A549 (cell line): ENCODE measurements around the gene DCLRE1B. TPM values are rescaled to one million over a fixed set of nuclear protein-coding genes. Genes with fewer than 3 reads are reported as not detected.

ENCODE experiments used
- ATAC-seq, 2 experiments: fragments of 200-7000 bp in 1 of 2; fragments of >200 bp in 1 of 2; cut with Nextera tagmentation in 1 of 2; cut with Tn5 transposase in 1 of 2; 3 replicates each; pipeline versions ENCODE4 v1.8.0 to v1.9.1; 2018 to 2020; ENCODE audit warnings: mild to moderate bottlenecking in 1 of 2, moderate library complexity in 1 of 2
- CTCF ChIA-PET: fragments of 300-600 bp; sonication (Branson Sonifier 250); formaldehyde crosslinking; extraction: SDS; loops from one replicate; lab custom pipeline; 2021; ENCODE audit warnings: antibody characterized with exemption, inconsistent platforms; lab: Yijun Ruan, JAX
- POLR2A ChIA-PET: fragments of 350-600 bp; formaldehyde crosslinking; extraction: SDS; loops from one replicate; lab custom pipeline; 2021; ENCODE audit warnings: antibody characterized with exemption, inconsistent platforms; lab: Yijun Ruan, JAX
- DNase-seq, 2 experiments: peaks; one replicate each; pipeline versions ENCODE4 v3.0.0 to v3.0.0-alpha.2; 2011 to 2016; ENCODE audit warnings: low read depth in 1 of 2, low spot score in 1 of 2
- FAIRE-seq: peaks from 2 replicates; lab custom pipeline; 2011; peaks lifted over from hg19 to GRCh38; lab: Jason Lieb, UNC
- H3K27ac ChIP-seq, 2 experiments: fragments of >200 bp; sonication (Bioruptor Twin); formaldehyde crosslinking; 3 replicates each; pipeline ENCODE4 v1.5.1; 2016 to 2017
- H3K4me1 ChIP-seq: fragments of >200 bp; sonication (Bioruptor Twin); formaldehyde crosslinking; 3 replicates; pipeline ENCODE4 v1.6.1; 2016
- H3K4me2 ChIP-seq: fragments of >200 bp; sonication (Bioruptor Twin); formaldehyde crosslinking; 3 replicates; pipeline ENCODE4 v1.6.1; 2016
- H3K4me3 ChIP-seq: fragments of >200 bp; sonication (Bioruptor Twin); formaldehyde crosslinking; 3 replicates; pipeline ENCODE4 v1.5.1; 2016
- H3K9me3 ChIP-seq: fragments of >200 bp; sonication (Bioruptor Twin); formaldehyde crosslinking; 3 replicates; pipeline ENCODE4 v1.6.1; 2016
- ATOH8 ChIP-seq: fragments of 250-450 bp; sonication (Bioruptor Pico); IDR thresholded peaks from 2 replicates; pipeline ENCODE4 v1.5.0; 2020; ENCODE audit warnings: low read depth, mild to moderate bottlenecking, moderate library complexity
- BCL3 ChIP-seq: fragments of >200 bp; sonication (Bioruptor Twin); formaldehyde crosslinking; IDR thresholded peaks from 3 replicates; pipeline ENCODE4 v1.6.1; 2016
- CBX8 ChIP-seq: fragments of 200-600 bp; sonication (generic); IDR thresholded peaks from 2 replicates; pipeline ENCODE4 v1.6.1; 2016
- CEBPB ChIP-seq, 2 experiments: fragments of >200 bp in 1 of 2; sonication (Bioruptor Twin) in 1 of 2; formaldehyde crosslinking in 1 of 2; IDR thresholded peaks; 2 replicates each; pipeline ENCODE4 v1.6.1; 2012 to 2016
- CTCF ChIP-seq: fragments of >200 bp; sonication (Bioruptor Twin); formaldehyde crosslinking; IDR thresholded peaks from 3 replicates; pipeline ENCODE4 v1.5.1; 2016
- E2F6 ChIP-seq: IDR thresholded peaks from 2 replicates; pipeline ENCODE4 v1.6.1; 2012; ENCODE audit warnings: low read depth, borderline replicate concordance
- GATA3 ChIP-seq: IDR thresholded peaks from 2 replicates; pipeline ENCODE4 v1.6.1; 2012; ENCODE audit warnings: borderline replicate concordance
- HDAC2 ChIP-seq: fragments of 200-600 bp; sonication (generic); IDR thresholded peaks from 2 replicates; pipeline ENCODE4 v1.6.1; 2016
- HOXB13 ChIP-seq: fragments of 250-450 bp; sonication (Bioruptor Pico); IDR thresholded peaks from 2 replicates; pipeline ENCODE4 v1.5.0; 2020; ENCODE audit warnings: low read depth, mild to moderate bottlenecking, moderate library complexity
- HOXB5 ChIP-seq: fragments of 250-450 bp; sonication (Bioruptor Pico); IDR thresholded peaks from 2 replicates; pipeline ENCODE4 v1.5.0; 2020; ENCODE audit warnings: mild to moderate bottlenecking, moderate library complexity
- KDM1A ChIP-seq: fragments of 200-600 bp; sonication (generic); IDR thresholded peaks from 2 replicates; pipeline ENCODE4 v1.6.1; 2016; ENCODE audit warnings: low read depth, mild to moderate bottlenecking
- KDM5A ChIP-seq: fragments of 200-600 bp; sonication (generic); IDR thresholded peaks from 2 replicates; pipeline ENCODE4 v1.6.1; 2016; ENCODE audit warnings: antibody characterized with exemption, mild to moderate bottlenecking
- MAX ChIP-seq: IDR thresholded peaks from 2 replicates; pipeline ENCODE4 v1.6.1; 2012
- NFE2L2 ChIP-seq: fragments of 150-350 bp; conservative IDR thresholded peaks from 2 replicates; pipeline ENCODE4 v1.6.1; 2014; ENCODE audit warnings: low read length
- POLR2AphosphoS2 ChIP-seq: conservative IDR thresholded peaks from 2 replicates; pipeline ENCODE4 v1.6.1; 2012; ENCODE audit warnings: low read length, improper control_type of control experiment, inconsistent platforms
- RAD21 ChIP-seq, 2 experiments: fragments of >200 bp in 1 of 2; sonication (Bioruptor Twin) in 1 of 2; formaldehyde crosslinking in 1 of 2; IDR thresholded peaks in 1 of 2; conservative IDR thresholded peaks in 1 of 2; 2 replicates in 1 of 2; 3 replicates in 1 of 2; pipeline ENCODE4 v1.6.1; 2012 to 2018; ENCODE audit warnings: inconsistent platforms in 1 of 2
- RARB ChIP-seq: fragments of 250-450 bp; sonication (Bioruptor Pico); IDR thresholded peaks from 2 replicates; pipeline ENCODE4 v1.8.0; 2021; ENCODE audit warnings: mild to moderate bottlenecking, moderate library complexity
- RNF2 ChIP-seq: fragments of 200-600 bp; sonication (generic); IDR thresholded peaks from 2 replicates; pipeline ENCODE4 v1.6.1; 2016; ENCODE audit warnings: low read depth, mild to moderate bottlenecking, antibody characterized with exemption, moderate library complexity, borderline replicate concordance
- SREBF2 ChIP-seq: fragments of 450-650 bp; IDR thresholded peaks from 2 replicates; pipeline ENCODE4 v1.6.1; 2014; ENCODE audit warnings: mild to moderate bottlenecking, moderate library complexity
- TFCP2L1 ChIP-seq: fragments of 250-450 bp; sonication (Bioruptor Pico); IDR thresholded peaks from 2 replicates; pipeline ENCODE4 v1.5.0; 2021; ENCODE audit warnings: mild to moderate bottlenecking
- USF2 ChIP-seq: fragments of 450-650 bp; IDR thresholded peaks from 2 replicates; pipeline ENCODE4 v1.6.1; 2014; ENCODE audit warnings: antibody characterized with exemption
- ZC3H11A ChIP-seq: fragments of 450-650 bp; IDR thresholded peaks from 2 replicates; pipeline ENCODE4 v1.6.1; 2014; ENCODE audit warnings: antibody characterized with exemption, mild to moderate bottlenecking
- WGBS: methylation state at CpG from one replicate; pipeline ENCODE4 v1.1.6; 2017; ENCODE audit errors: missing lambda C conversion rate; 5-methylcytosine and 5-hydroxymethylcytosine counted together
- polyA plus RNA-seq, 4 experiments: library from polyadenylated mRNA; depleted of rRNA in 3 of 4; stranded (reverse); fragments of >200 nt; fragmentation: RNase III in 1 of 4; extraction: RNeasy Plus Mini Kit Qiagen cat#74134 plus additional on column Dnase treatment in 1 of 4; gene quantifications; 2 replicates in 3 of 4; 3 replicates in 1 of 4; pipeline ENCODE4 v1.2.3, GENCODE V29; 2011 to 2017

The DCLRE1B gene
- polyA plus RNA-seq, 2 of the 4 experiments (the other 2 are of a cell fraction), result 4.8 to 5.7 TPM

- no peak for TF ChIP-seq RNF2
- no peak for TF ChIP-seq E2F6
- no peak for TF ChIP-seq RAD21 (conservative IDR thresholded peaks at IDR 0.05 in 1 of 2, IDR thresholded peaks at IDR 0.05 in 1 of 2)
- no peak for TF ChIP-seq CEBPB (IDR thresholded peaks at IDR 0.05)
Observed at GRCh38 chr1:113901191-113901590, 3.9 kb upstream of the DCLRE1B start (continued).

GRCh38 chr1:113903501-113904292, 1.4 kb upstream of the DCLRE1B start:
- peak overlapping the region; percentile 83 to 92 for H3K27ac ChIP-seq
- peak overlapping the region; percentile 77 for H3K4me3 ChIP-seq
- DNase-seq (no peak), FAIRE-seq (no peak), ATAC-seq (no peak)
- ChIA-PET POLR2A (interaction anchor here (3.5 kb wide), 1 partner anchor 26 kb away, joined by 32 read pairs; the partner anchor contains the start of gene HIPK1), CTCF (interaction anchor here (0.7 to 3.0 kb wide), 9 partner anchors 17 to 830 kb away, joined by 3 to 11 read pairs (median 3); partner anchors contain the start of genes BCL2L15, HIPK1 and LRIG2)
- H3K4me1 ChIP-seq, result peaks cover 9% of the 10 kb centered on the region; the same call in 1 of the 3 replicates
- H3K4me2 ChIP-seq, result peak overlapping the region; percentile 95
- no peak for TF ChIP-seq MAX
- no peak for TF ChIP-seq NFE2L2
- no peak for TF ChIP-seq HOXB13 (CRISPR knock-in tag)
- no peak for TF ChIP-seq RNF2
- TF ChIP-seq HOXB5 (CRISPR knock-in tag), result no peak
- no peak for TF ChIP-seq KDM1A
- 48% methylated on average over 7 of the region's 7 CpGs for WGBS
- H3K9me3 ChIP-seq, result no peaks in the 10 kb centered on the region

- 1% methylated on average over 11 of the region's 11 CpGs for WGBS
- no peaks in the 10 kb centered on the region for H3K9me3 ChIP-seq
- peak overlapping the region; percentile 83 to 92 for H3K27ac ChIP-seq
- ChIA-PET POLR2A (interaction anchor here (3.5 kb wide), 1 partner anchor 26 kb away, joined by 32 read pairs; the partner anchor contains the start of gene HIPK1), CTCF (interaction anchor here (0.7 to 3.0 kb wide), 8 partner anchors 17 to 72 kb away, joined by 3 to 11 read pairs (median 3); partner anchors contain the start of genes BCL2L15 and HIPK1)
- peak overlapping the region; percentile 95 for H3K4me2 ChIP-seq
- peaks cover 9% of the 10 kb centered on the region; the same call in 1 of the 3 replicates for H3K4me1 ChIP-seq
- peak in 1 of 2 experiments; percentile 61; a peak in 3 of 6 replicates for ATAC-seq
- no peak for TF ChIP-seq CTCF
- TF ChIP-seq RNF2, result no peak
- TF ChIP-seq RAD21 (conservative IDR thresholded peaks at IDR 0.05 in 1 of 2, IDR thresholded peaks at IDR 0.05 in 1 of 2), result no peak
- TF ChIP-seq RARB, result no peak
- TF ChIP-seq USF2, result no peak
- no peak for TF ChIP-seq ATOH8 (CRISPR knock-in tag)
- no peak for TF ChIP-seq KDM5A
- no peak for TF ChIP-seq POLR2AphosphoS2
- no peak for TF ChIP-seq E2F6
- TF ChIP-seq ZC3H11A, result no peak
- TF ChIP-seq BCL3, result no peak
- no peak for TF ChIP-seq TFCP2L1 (CRISPR knock-in tag)
- no peak for TF ChIP-seq CBX8
- TF ChIP-seq GATA3, result no peak
- no peak for TF ChIP-seq HOXB13 (CRISPR knock-in tag)
- no peak for TF ChIP-seq HDAC2
- no peak for TF ChIP-seq SREBF2
- TF ChIP-seq KDM1A, result no peak
- no peak for FAIRE-seq
- H3K4me3 ChIP-seq, result peak overlapping the region; percentile 77
- DNase-seq, result no peak
Observed at GRCh38 chr1:113904293-113904673, 843 bp upstream of the DCLRE1B start.
